Inferior parietal cortex (tissue), 1 donor: ENCODE data around the gene EEF1AKMT1.
A peak's percentile ranks its signal among the peaks of the same experiment; 100 is the strongest.

Experiments used
- DNase-seq: peaks from one replicate; pipeline ENCODE4 v3.0.0-alpha.2; 2016; ENCODE audit errors: extremely low spot score

The EEF1AKMT1 gene

GRCh38 chr13:20773194-20774080 is at the start of gene EEF1AKMT1:
Gene EEF1AKMT1, minus strand, starts transcription at chr13:20773961. Its CDS starts 16,363 bp downstream, at chr13:20757598.
- DNase-seq, result peak; percentile 93

- no peak for DNase-seq
Measured at GRCh38 chr13:20823071-20823470, 49.3 kb upstream of the EEF1AKMT1 start.

- DNase-seq, result no peak
Measured at GRCh38 chr13:20822406-20822805, 48.6 kb upstream of the EEF1AKMT1 start.

GRCh38 chr13:20819715-20820114 is 46.0 kb upstream of the EEF1AKMT1 start:
- no peak for DNase-seq

- no peak for DNase-seq
Measured at GRCh38 chr13:20815464-20815863, 41.7 kb upstream of the EEF1AKMT1 start.

- DNase-seq, result no peak
Measured at GRCh38 chr13:20814224-20814910, 40.6 kb upstream of the EEF1AKMT1 start.

GRCh38 chr13:20812890-20813289 is 39.1 kb upstream of the EEF1AKMT1 start:
- DNase-seq, result no peak

GRCh38 chr13:20810808-20811207 is 37.0 kb upstream of the EEF1AKMT1 start:
- DNase-seq, result no peak

GRCh38 chr13:20808874-20809273 is 35.1 kb upstream of the EEF1AKMT1 start:
- no peak for DNase-seq

- no peak for DNase-seq
Measured at GRCh38 chr13:20803180-20803965, 29.6 kb upstream of the EEF1AKMT1 start.

- DNase-seq, result no peak
Measured at GRCh38 chr13:20801707-20802106, 27.9 kb upstream of the EEF1AKMT1 start.

- DNase-seq, result no peak
Measured at GRCh38 chr13:20799726-20800416, 26.1 kb upstream of the EEF1AKMT1 start.

GRCh38 chr13:20798027-20798426 is 24.3 kb upstream of the EEF1AKMT1 start:
- no peak for DNase-seq

- DNase-seq, result no peak
Measured at GRCh38 chr13:20796791-20797508, 23.2 kb upstream of the EEF1AKMT1 start.

GRCh38 chr13:20789665-20790064 is 15.9 kb upstream of the EEF1AKMT1 start:
- DNase-seq, result no peak

- DNase-seq, result no peak
Measured at GRCh38 chr13:20788312-20788711, 14.6 kb upstream of the EEF1AKMT1 start.

GRCh38 chr13:20787180-20787579 is 13.4 kb upstream of the EEF1AKMT1 start:
- no peak for DNase-seq

- no peak for DNase-seq
Measured at GRCh38 chr13:20782116-20782708, 8.5 kb upstream of the EEF1AKMT1 start.

- no peak for DNase-seq
Measured at GRCh38 chr13:20780317-20780716, 6.6 kb upstream of the EEF1AKMT1 start.

GRCh38 chr13:20779405-20779804 is 5.6 kb upstream of the EEF1AKMT1 start:
- no peak for DNase-seq
